SH-SY5Y (cell line): Measurements from ENCODE around the gene ARHGAP26.

ENCODE experiments used
- GATA2 ChIP-seq: IDR thresholded peaks from 2 replicates; pipeline ENCODE4 v1.6.1; 2011; ENCODE audit warnings: mild to moderate bottlenecking, low read depth, low read length
- GATA3 ChIP-seq: IDR thresholded peaks from 2 replicates; pipeline ENCODE4 v1.6.1; 2011; ENCODE audit warnings: low read depth, mild to moderate bottlenecking, low read length, moderate library complexity

- TF ChIP-seq GATA3 (no peak), GATA2 (no peak)
Observed at GRCh38 chr5:143106174-143106573, 336.0 kb downstream of the ARHGAP26 start.
